Activated CD4-positive, CD25-positive, alpha-beta regulatory T cell treated with anti-CD3 and anti-CD28 coated beads, Interleukin-2, amount 50 U/mL, for 72 hours (primary cell): ENCODE data around the gene ZNF69.
"Not testable (repeated sequence)": the region's sequence is repeated elsewhere in the genome, so short reads cannot be mapped to it uniquely, and the experiment has no call there.

ENCODE experiments used
- DNase-seq: peaks from one replicate; pipeline ENCODE4 v3.0.0; 2021

Gene ZNF69

GRCh38 chr19:11902228-11902627 is 14.6 kb downstream of the ZNF69 start:
- DNase-seq = no peak

GRCh38 chr19:11905928-11906327 is 18.3 kb downstream of the ZNF69 start:
- no peak for DNase-seq

- not testable (repeated sequence) for DNase-seq
These were observed 24.4 kb downstream of the ZNF69 start for GRCh38 chr19:11911937-11912336.

GRCh38 chr19:11914417-11915051 is 27.0 kb downstream of the ZNF69 start:
- DNase-seq = not testable (repeated sequence)

GRCh38 chr19:11921852-11922495 is 34.4 kb downstream of the ZNF69 start:
- DNase-seq = no peak

- peak; percentile 92 for DNase-seq
These were observed 37.5 kb downstream of the ZNF69 start, which contains the start of gene ZNF700 for GRCh38 chr19:11924886-11925650. ZNF700 (plus strand) TSS chr19:11925107; CDS start chr19:11925211, 104 bp downstream.

GRCh38 chr19:11925651-11926187 is 38.1 kb downstream of the ZNF69 start:
- DNase-seq = not testable (repeated sequence)

GRCh38 chr19:11927227-11927626 is 39.6 kb downstream of the ZNF69 start:
- no peak for DNase-seq

- no peak for DNase-seq
These were observed 43.5 kb downstream of the ZNF69 start for GRCh38 chr19:11931051-11931450.

GRCh38 chr19:11931513-11931912 is 43.9 kb downstream of the ZNF69 start:
- no peak for DNase-seq

GRCh38 chr19:11935829-11936228 is 48.2 kb downstream of the ZNF69 start:
- not testable (repeated sequence) for DNase-seq

GRCh38 chr19:11938383-11938782 is 50.8 kb downstream of the ZNF69 start:
- DNase-seq = not testable (repeated sequence)

GRCh38 chr19:11941361-11941887 is 53.8 kb downstream of the ZNF69 start:
- not testable (repeated sequence) for DNase-seq

- no peak for DNase-seq
These were observed 54.6 kb downstream of the ZNF69 start for GRCh38 chr19:11942008-11942842.

GRCh38 chr19:11942843-11943108 is 55.2 kb downstream of the ZNF69 start:
- no peak for DNase-seq

- no peak for DNase-seq
These were observed 57.1 kb downstream of the ZNF69 start for GRCh38 chr19:11944656-11945055.

- DNase-seq = no peak
These were observed 61.1 kb downstream of the ZNF69 start for GRCh38 chr19:11948646-11949045.

- no peak for DNase-seq
These were observed 61.6 kb downstream of the ZNF69 start for GRCh38 chr19:11949201-11949600.

GRCh38 chr19:11949614-11950080 is 62.1 kb downstream of the ZNF69 start:
- DNase-seq = not testable (repeated sequence)

GRCh38 chr19:11950312-11950711 is 62.7 kb downstream of the ZNF69 start:
- DNase-seq = no peak
